ENCODE data around the gene RNU11.
"Not testable (repeated sequence)": the region's sequence is repeated elsewhere in the genome, so short reads cannot be mapped to it uniquely, and the experiment has no call there.

RNU11 gene

GRCh38 chr1:28663871-28664470 lies 15.6 kb downstream of the RNU11 start:
- DNase-seq (ENCODE audit: low read depth) = no peak

GRCh38 chr1:28666806-28667205 lies 18.4 kb downstream of the RNU11 start:
- DNase-seq (ENCODE audit: low read depth) = no peak

GRCh38 chr1:28668191-28668955 lies 20.0 kb downstream of the RNU11 start, which contains the start of gene GMEB1:
GMEB1 (plus strand) TSS chr1:28668784; CDS start chr1:28683613, 14,829 bp downstream.
- peak; percentile 82 for DNase-seq (ENCODE audit: low read depth)

GRCh38 chr1:28668956-28669723 lies 20.7 kb downstream of the RNU11 start:
- peak; percentile 72 for DNase-seq (ENCODE audit: low read depth)

- DNase-seq (ENCODE audit: low read depth) = no peak
Observed at GRCh38 chr1:28671254-28671780, 22.9 kb downstream of the RNU11 start.

GRCh38 chr1:28672971-28673370 lies 24.6 kb downstream of the RNU11 start:
- not testable (repeated sequence) for DNase-seq (ENCODE audit: low read depth)

GRCh38 chr1:28675924-28676257 lies 27.5 kb downstream of the RNU11 start:
- no peak for DNase-seq (ENCODE audit: low read depth)

- no peak for DNase-seq (ENCODE audit: low read depth)
Observed at GRCh38 chr1:28680151-28680550, 31.8 kb downstream of the RNU11 start.

- no peak for DNase-seq (ENCODE audit: low read depth)
Observed at GRCh38 chr1:28682840-28683239, 34.4 kb downstream of the RNU11 start.

GRCh38 chr1:28684937-28685336 lies 36.5 kb downstream of the RNU11 start:
- no peak for DNase-seq (ENCODE audit: low read depth)

- not testable (repeated sequence) for DNase-seq (ENCODE audit: low read depth)
Observed at GRCh38 chr1:28691627-28692026, 43.2 kb downstream of the RNU11 start.

Measured in fibroblast of gingiva (primary cell).